ENCODE data around the gene LDHB. TPM values are rescaled to one million over a fixed set of nuclear protein-coding genes. Genes with fewer than 3 reads are reported as not detected.

LDHB gene
- total and polyA plus RNA-seq, 10 of the 15 experiments (the other 5 are each of a cell fraction or from before 2014, with no cell fraction given): 800 to 3,692 (median 1,366) TPM

GRCh38 chr12:21631367-21631766 is 26.3 kb downstream of the LDHB start:
- BruUV-seq (replicated peaks): no TSS peak
- no peak for TF ChIP-seq SKIL (IDR thresholded peaks at IDR 0.05; ENCODE audit: low read depth, poor library complexity, severe bottlenecking)
- no peak for TF ChIP-seq SREBF2 (IDR thresholded peaks at IDR 0.05; ENCODE audit: low read length)
- TF ChIP-seq ZBTB4 (CRISPR knock-in tag; IDR thresholded peaks at IDR 0.05): no peak
- no peak for TF ChIP-seq RCOR1 (conservative IDR thresholded peaks at IDR 0.05; ENCODE audit: low read depth, low read length)
- TF ChIP-seq ESRRA (IDR thresholded peaks at IDR 0.05; ENCODE audit: low read length): no peak
- no peak for TF ChIP-seq ETV6 (conservative IDR thresholded peaks at IDR 0.05 in 1 of 2, IDR thresholded peaks at IDR 0.05 in 1 of 2; ENCODE audit: borderline replicate concordance in 1 of 2, low read depth in 1 of 2)
- TF ChIP-seq TARDBP (IDR thresholded peaks at IDR 0.05; ENCODE audit: borderline replicate concordance): no peak
- TF ChIP-seq USF1 (IDR thresholded peaks at IDR 0.05; ENCODE audit: borderline replicate concordance, extremely low read length, insufficient read depth, low read depth, low read length): no peak
- TF ChIP-seq CHD4 (IDR thresholded peaks at IDR 0.05): no peak
- no peak for TF ChIP-seq EP300 (IDR thresholded peaks at IDR 0.05; ENCODE audit: borderline replicate concordance in 1 of 2, control insufficient read depth in 1 of 2, low read depth in 2 of 2, low read length in 2 of 2)
- no peak for TF ChIP-seq FOXK2 (IDR thresholded peaks at IDR 0.05)
- no peak for TF ChIP-seq ZNF687 (IDR thresholded peaks at IDR 0.05)
- TF ChIP-seq HCFC1 (IDR thresholded peaks at IDR 0.05; ENCODE audit: low read length): no peak

More at GRCh38 chr12:21631367-21631766, 26.3 kb downstream of the LDHB start:
- no peaks in the 10 kb centered on the region for H4K20me1 ChIP-seq (ENCODE audit: control insufficient read depth, insufficient read depth)
- ChIA-PET RAD21 (ENCODE audit: unreplicated experiment) (interaction anchor here (0.6 to 1.1 kb wide), 2 partner anchors 45 to 49 kb away, joined by 3 to 4 read pairs; no protein-coding TSS in a partner anchor), SMC1A (ENCODE audit: uncharacterized antibody, unreplicated experiment) (interaction anchor here (1.0 to 1.4 kb wide), 4 partner anchors 9 to 674 kb away, joined by 3 to 5 read pairs (median 4); no protein-coding TSS in a partner anchor), CTCF (interaction anchor here (0.6 kb wide), 1 partner anchor 33 kb away, joined by 3 read pairs; no protein-coding TSS in a partner anchor), POLR2A (interaction anchor here (0.6 kb wide), 1 partner anchor 378 kb away, joined by 4 read pairs; no protein-coding TSS in a partner anchor)
- intact Hi-C loops (cut with micrococcal nuclease; ENCODE audit: unreplicated experiment): no loop called here
- in situ Hi-C loops (cut with MboI): no loop called here
- no peaks in the 10 kb centered on the region for H3K27me3 ChIP-seq (replicated peaks in 1 of 2; ENCODE audit: control insufficient read depth in 2 of 2, insufficient read depth in 2 of 2, low read length in 1 of 2)
- ATAC-seq (peak; percentile 74), DNase-seq (ENCODE audit: low read depth, low spot score) (no peak), FAIRE-seq (no peak)
- 0% methylated on average over 2 of the region's 2 CpGs for WGBS (ENCODE audit: insufficient coverage, insufficient replicate concordance, low lambda C conversion rate, missing lambda C conversion rate)
- no peak overlapping the region for H3K9ac ChIP-seq (ENCODE audit: control insufficient read depth, insufficient read depth, low read length)
- H3K4me3 ChIP-seq: no peak overlapping the region
- H2AFZ ChIP-seq (ENCODE audit: control insufficient read depth, low read depth, low read length): no peak overlapping the region
- H3K9me3 ChIP-seq (replicated peaks; ENCODE audit: control insufficient read depth, insufficient read depth, low read length): no peaks in the 10 kb centered on the region
- H3K36me3 ChIP-seq (ENCODE audit: control insufficient read depth in 2 of 2, insufficient read depth in 2 of 2, low read length in 1 of 2): peaks cover 5 to 16% of the 10 kb centered on the region in 2 experiments
- H3K79me2 ChIP-seq (ENCODE audit: control insufficient read depth, insufficient read depth, low read length): no peaks in the 10 kb centered on the region
- no peak overlapping the region for H3K4me2 ChIP-seq (ENCODE audit: control insufficient read depth, insufficient read depth)
- no peak overlapping the region for H3K27ac ChIP-seq (ENCODE audit: control insufficient read depth, insufficient read depth)
- no peaks in the 10 kb centered on the region for H3K4me1 ChIP-seq (ENCODE audit: control insufficient read depth, insufficient read depth, low read length)
